Left lung (tissue), 10 donors: ENCODE data around the gene CDC42EP4. TPM values are rescaled to one million over a fixed set of nuclear protein-coding genes. Genes with fewer than 3 reads are reported as not detected.

Experiments
- ATAC-seq: fragments of 200-7000 bp; cut with Tn5 transposase; one replicate; pipeline ENCODE4 v1.9.1; 2020; ENCODE audit warnings: moderate library complexity
- DNase-seq, 4 donors: peaks; one replicate each; pipeline ENCODE4 v3.0.0-alpha.2; 2013 to 2020
- H3K27ac ChIP-seq, 2 donors: fragments of 200-600 bp; sonication (generic) in 1 of 2; one replicate each; pipeline versions ENCODE4 v1.5.0 to v1.8.0; 2020 to 2021
- H3K27me3 ChIP-seq, 2 donors: fragments of 200-600 bp; sonication (generic) in 1 of 2; one replicate each; pipeline versions ENCODE4 v1.5.0 to v1.8.0; 2020 to 2021
- H3K36me3 ChIP-seq, 2 donors: fragments of 200-600 bp; sonication (generic) in 1 of 2; one replicate each; pipeline versions ENCODE4 v1.5.0 to v1.8.0; 2020 to 2021
- H3K4me1 ChIP-seq, 2 donors: fragments of 200-600 bp; one replicate each; pipeline ENCODE4 v1.8.0; 2021
- H3K4me3 ChIP-seq, 2 donors: fragments of 200-600 bp; sonication (generic) in 1 of 2; one replicate each; pipeline versions ENCODE4 v1.5.0 to v1.8.0; 2020 to 2021; ENCODE audit warnings: mild to moderate bottlenecking in 1 of 2
- H3K9me3 ChIP-seq, 2 donors: fragments of 200-600 bp; sonication (generic) in 1 of 2; one replicate each; pipeline versions ENCODE4 v1.5.0 to v1.8.0; 2020 to 2021
- CTCF ChIP-seq, 2 donors: fragments of 200-600 bp; sonication (generic) in 1 of 2; IDR thresholded peaks; one replicate each; pipeline versions ENCODE4 v1.5.0 to v1.8.0; 2021; ENCODE audit warnings: antibody characterized with exemption in 2 of 2
- intact Hi-C, 2 donors: fragments of 100-400 bp; cut with DNase I; formaldehyde crosslinking; loops; one replicate each; pipeline versions ENCODE4 v1.11.2 to v1.14.2; 2022
- polyA plus RNA-seq, 6 donors: library from polyadenylated mRNA; unstranded; fragments of 120-200 nt; gene quantifications; one replicate each; pipeline ENCODE4 v1.2.1, GENCODE V29; 2013; ENCODE audit not compliant: insufficient read length in 6 of 6
- total RNA-seq, 2 donors: library from RNA; stranded (reverse); fragmentation: NEBNext Ultra II Directional; extraction: Animal tissue kit (Norgen Biotek cat#: 25700); gene quantifications; one replicate each; pipeline ENCODE4 v1.2.1, GENCODE V29; 2021
- donor health status: DM: no; HTN: yes; CAD: no.
- donor health status: DM: no; HTN: no; CAD: no.

CDC42EP4 gene
- total and polyA plus RNA-seq, 8 donors: 30.2 to 86.3 (median 67.1) TPM

- no peak overlapping the region for H3K27ac ChIP-seq
- no peak for DNase-seq
- intact Hi-C loops: no loop called here
- H3K27me3 ChIP-seq: no peaks in the 10 kb centered on the region
- no peak for TF ChIP-seq CTCF (IDR thresholded peaks at IDR 0.05)
- H3K4me3 ChIP-seq: no peak overlapping the region
- no peaks in the 10 kb centered on the region for H3K9me3 ChIP-seq
- peaks cover 0 to 24% of the 10 kb centered on the region in 2 donors for H3K36me3 ChIP-seq
- no peak for ATAC-seq
- H3K4me1 ChIP-seq: peaks cover 0 to 42% of the 10 kb centered on the region in 2 donors
Measured at GRCh38 chr17:73234736-73235135, 77.1 kb downstream of the CDC42EP4 start.

Other genes with a start within 250 kb of the CDC42EP4 start
- 10 to 100 TPM; 43.4 to 49.0 TPM for gene SLC39A11, start 219.3 kb downstream of the CDC42EP4 start, total RNA-seq
- gene SLC39A11, start 219.3 kb downstream of the CDC42EP4 start, polyA plus RNA-seq: 10 to 100 TPM; 13.6 to 21.0 (median 16.8) TPM
- under 1 TPM; 0.38 to 0.47 TPM for gene SSTR2, start 147.0 kb downstream of the CDC42EP4 start, total RNA-seq
- gene SSTR2, start 147.0 kb downstream of the CDC42EP4 start, polyA plus RNA-seq: under 1 TPM; 0.40 to 0.62 (median 0.52) TPM
- gene COG1, start 118.9 kb downstream of the CDC42EP4 start, total RNA-seq: 10 to 100 TPM; 30.7 to 32.2 TPM
- gene COG1, start 118.9 kb downstream of the CDC42EP4 start, polyA plus RNA-seq: 10 to 100 TPM; 44.5 to 54.3 (median 48.1) TPM
- not detected for gene CPSF4L, start 50.1 kb downstream of the CDC42EP4 start, total RNA-seq
- gene CPSF4L, start 50.1 kb downstream of the CDC42EP4 start, polyA plus RNA-seq: under 1 TPM; 0.20 to 0.73 (median 0.33) TPM